Transverse colon (tissue), 3 donors: ENCODE measurements around the gene STYXL2.

Experiments used
- EP300 ChIP-seq: sonication (generic); formaldehyde crosslinking; IDR thresholded peaks from one replicate; pipeline ENCODE4 v1.6.1; 2017; ENCODE audit warnings: antibody characterized with exemption, low read depth
- POLR2A ChIP-seq: fragments of 450-650 bp; IDR thresholded peaks from one replicate; pipeline ENCODE4 v1.6.1; 2016; ENCODE audit warnings: antibody characterized with exemption, mild to moderate bottlenecking, moderate library complexity
- TF ChIP-seq, protein P1 (sequence below), 5 experiments: fragments of 200-600 bp in 3 of 5; fragments of 450-650 bp in 2 of 5; sonication (generic) in 3 of 5; IDR thresholded peaks; 1 replicate in 2 of 5; 2 replicates in 3 of 5; pipeline ENCODE4 v1.5.1; 2016 to 2017; ENCODE audit warnings: antibody characterized with exemption in 5 of 5, inconsistent platforms in 3 of 5, mild to moderate bottlenecking in 2 of 5, moderate library complexity in 1 of 5

DNA sequence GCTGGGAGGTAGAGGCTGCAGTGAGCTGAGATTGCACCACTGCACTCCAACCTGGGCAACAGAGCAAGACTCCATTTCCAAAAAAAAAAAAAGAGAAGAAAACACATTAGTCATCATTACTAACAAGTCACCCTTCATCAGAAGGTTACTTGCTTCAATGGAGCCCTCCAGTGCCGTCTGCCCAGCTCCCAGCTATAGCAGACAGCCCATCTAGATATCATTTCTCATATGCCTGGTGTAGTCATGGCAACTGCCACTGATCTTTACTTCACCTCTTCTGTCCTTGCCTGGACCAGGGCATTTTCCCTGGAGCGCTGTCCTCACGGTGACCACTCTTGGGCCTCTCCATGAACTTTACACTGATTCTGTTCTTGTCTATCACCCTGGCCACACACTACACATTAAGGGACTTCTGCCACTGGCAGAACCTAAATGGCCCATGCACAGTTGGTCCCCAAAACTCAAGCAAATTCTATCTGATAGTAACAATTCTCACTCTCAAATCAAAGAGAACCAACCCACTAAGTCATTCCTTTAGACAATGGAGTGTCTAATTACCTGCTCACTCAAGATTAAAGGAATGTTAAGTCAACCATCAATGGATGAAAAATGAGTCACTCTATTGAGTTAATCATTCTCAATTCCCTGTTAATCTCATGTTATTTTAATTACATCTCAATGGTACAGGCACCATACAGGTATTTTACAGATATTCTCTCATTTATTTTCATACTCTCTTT lies 16.6 kb upstream of the STYXL2 start:
- no peak for TF ChIP-seq POLR2A
- TF ChIP-seq EP300 = no peak
- TF ChIP-seq, protein P1, sequence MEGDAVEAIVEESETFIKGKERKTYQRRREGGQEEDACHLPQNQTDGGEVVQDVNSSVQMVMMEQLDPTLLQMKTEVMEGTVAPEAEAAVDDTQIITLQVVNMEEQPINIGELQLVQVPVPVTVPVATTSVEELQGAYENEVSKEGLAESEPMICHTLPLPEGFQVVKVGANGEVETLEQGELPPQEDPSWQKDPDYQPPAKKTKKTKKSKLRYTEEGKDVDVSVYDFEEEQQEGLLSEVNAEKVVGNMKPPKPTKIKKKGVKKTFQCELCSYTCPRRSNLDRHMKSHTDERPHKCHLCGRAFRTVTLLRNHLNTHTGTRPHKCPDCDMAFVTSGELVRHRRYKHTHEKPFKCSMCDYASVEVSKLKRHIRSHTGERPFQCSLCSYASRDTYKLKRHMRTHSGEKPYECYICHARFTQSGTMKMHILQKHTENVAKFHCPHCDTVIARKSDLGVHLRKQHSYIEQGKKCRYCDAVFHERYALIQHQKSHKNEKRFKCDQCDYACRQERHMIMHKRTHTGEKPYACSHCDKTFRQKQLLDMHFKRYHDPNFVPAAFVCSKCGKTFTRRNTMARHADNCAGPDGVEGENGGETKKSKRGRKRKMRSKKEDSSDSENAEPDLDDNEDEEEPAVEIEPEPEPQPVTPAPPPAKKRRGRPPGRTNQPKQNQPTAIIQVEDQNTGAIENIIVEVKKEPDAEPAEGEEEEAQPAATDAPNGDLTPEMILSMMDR (IDR thresholded peaks at IDR 0.05) = no peak
